Measurements from ENCODE around the gene TSHR.
"Not testable (repeated sequence)": the region's sequence is repeated elsewhere in the genome, so short reads cannot be mapped to it uniquely, and the experiment has no call there.

The TSHR gene

GRCh38 chr14:81051547-81051946 is 96.1 kb downstream of the TSHR start:
- Mint-ChIP-seq H3K4me3 (no peak overlapping the region), H3K36me3 (ENCODE audit: low read depth) (no peaks in the 10 kb centered on the region), H3K27ac (no peak overlapping the region), H3K27me3 (peaks cover 6% of the 10 kb centered on the region), H3K9me3 (peaks cover 11% of the 10 kb centered on the region), H3K4me1 (ENCODE audit: low read depth) (no peaks in the 10 kb centered on the region)
- DNase-seq: no peak

- H3K27me3 Mint-ChIP-seq, H3K27ac Mint-ChIP-seq: not testable (repeated sequence)
- peaks cover 11% of the 10 kb centered on the region for H3K9me3 Mint-ChIP-seq
These were observed 98.6 kb downstream of the TSHR start for GRCh38 chr14:81054057-81054456.

DNA sequence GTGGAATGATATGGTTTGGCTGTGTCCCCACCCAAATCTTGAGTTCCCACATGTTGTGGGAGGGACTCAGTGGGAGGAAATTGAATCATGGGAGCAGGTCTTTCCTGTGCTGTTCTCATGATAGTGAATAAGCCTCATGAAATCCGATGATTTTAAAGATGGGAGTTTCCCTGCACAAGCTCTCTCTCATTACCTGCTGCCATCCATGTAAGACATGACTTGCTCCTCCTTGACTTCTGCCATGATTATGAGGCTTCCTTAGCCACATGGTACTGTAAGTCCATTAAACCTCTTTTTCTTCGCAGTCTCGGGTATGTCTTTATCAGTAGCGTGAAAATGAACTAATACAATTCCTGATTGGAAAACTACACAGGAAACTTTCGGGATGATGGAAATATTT is 100.5 kb downstream of the TSHR start:
- H3K27me3 Mint-ChIP-seq: peaks cover 13% of the 10 kb centered on the region
- H3K4me1 Mint-ChIP-seq (ENCODE audit: low read depth): no peaks in the 10 kb centered on the region
- H3K36me3 Mint-ChIP-seq (ENCODE audit: low read depth): no peaks in the 10 kb centered on the region
- peaks cover 11% of the 10 kb centered on the region for H3K9me3 Mint-ChIP-seq
- no peak for DNase-seq
- no peak overlapping the region for H3K4me3 Mint-ChIP-seq
- H3K27ac Mint-ChIP-seq: no peak overlapping the region

More at GRCh38 chr14:81054057-81054456, 98.6 kb downstream of the TSHR start:
- not testable (repeated sequence) for H3K36me3 Mint-ChIP-seq (ENCODE audit: low read depth); H3K4me1 Mint-ChIP-seq (ENCODE audit: low read depth); DNase-seq; H3K4me3 Mint-ChIP-seq

DNA sequence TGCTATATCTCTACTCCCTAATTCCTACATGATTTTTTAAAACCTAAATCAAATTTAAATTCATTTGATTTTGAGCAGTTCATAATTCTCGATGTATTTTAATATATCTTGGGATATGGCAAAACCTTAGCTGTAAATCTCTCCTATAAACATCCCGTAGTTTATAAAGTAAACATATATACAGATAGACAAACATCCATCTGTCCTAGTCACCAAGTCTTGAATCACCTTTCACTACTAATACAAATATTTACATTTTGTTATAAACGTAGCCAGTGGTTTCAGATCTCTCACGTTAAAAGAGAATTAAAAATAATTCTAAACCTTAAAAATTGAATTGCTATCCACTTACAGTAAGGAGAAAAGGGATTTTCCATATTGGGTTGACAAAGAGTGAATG is 107.0 kb downstream of the TSHR start:
- H3K4me1 Mint-ChIP-seq (ENCODE audit: low read depth): no peaks in the 10 kb centered on the region
- H3K36me3 Mint-ChIP-seq (ENCODE audit: low read depth): no peaks in the 10 kb centered on the region
- no peak overlapping the region for H3K27ac Mint-ChIP-seq
- no peak overlapping the region for H3K4me3 Mint-ChIP-seq
- H3K9me3 Mint-ChIP-seq: no peaks in the 10 kb centered on the region
- H3K27me3 Mint-ChIP-seq: peaks cover 11% of the 10 kb centered on the region
- no peak for DNase-seq

GRCh38 chr14:81062816-81063215 is 107.4 kb downstream of the TSHR start:
- Mint-ChIP-seq H3K36me3 (ENCODE audit: low read depth) (no peaks in the 10 kb centered on the region), H3K4me3 (no peak overlapping the region), H3K4me1 (ENCODE audit: low read depth) (no peaks in the 10 kb centered on the region), H3K27me3 (peaks cover 11% of the 10 kb centered on the region), H3K9me3 (no peaks in the 10 kb centered on the region), H3K27ac (no peak overlapping the region)
- no peak for DNase-seq

GRCh38 chr14:81066672-81067071 is 111.3 kb downstream of the TSHR start:
- no peak overlapping the region for H3K27ac Mint-ChIP-seq
- no peaks in the 10 kb centered on the region for H3K36me3 Mint-ChIP-seq (ENCODE audit: low read depth)
- H3K4me1 Mint-ChIP-seq (ENCODE audit: low read depth): no peaks in the 10 kb centered on the region
- H3K4me3 Mint-ChIP-seq: no peak overlapping the region
- H3K27me3 Mint-ChIP-seq: no peaks in the 10 kb centered on the region
- H3K9me3 Mint-ChIP-seq: peaks cover 8% of the 10 kb centered on the region
- DNase-seq: no peak

DNA sequence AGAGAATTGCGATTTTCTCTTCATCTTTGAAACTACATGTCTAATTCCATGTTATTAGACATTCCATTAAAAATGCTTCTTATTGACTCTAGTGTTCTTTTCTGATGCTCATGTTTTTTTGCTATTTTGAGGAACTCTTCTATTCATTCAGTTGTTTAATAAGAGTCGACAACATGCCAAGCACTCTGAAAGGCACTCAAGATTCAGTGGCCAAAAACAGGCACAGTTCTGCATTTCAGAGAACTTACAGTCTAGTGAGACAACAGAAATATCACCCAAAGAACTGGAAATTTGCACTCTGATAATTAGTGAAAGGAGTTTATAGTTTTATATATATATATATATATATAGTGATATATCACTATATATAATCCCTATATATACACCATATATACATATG is 111.7 kb downstream of the TSHR start:
- Mint-ChIP-seq H3K27ac (no peak overlapping the region), H3K4me1 (ENCODE audit: low read depth) (no peaks in the 10 kb centered on the region), H3K9me3 (peaks cover 8% of the 10 kb centered on the region), H3K27me3 (no peaks in the 10 kb centered on the region), H3K4me3 (no peak overlapping the region), H3K36me3 (ENCODE audit: low read depth) (no peaks in the 10 kb centered on the region)
- DNase-seq: no peak

DNA sequence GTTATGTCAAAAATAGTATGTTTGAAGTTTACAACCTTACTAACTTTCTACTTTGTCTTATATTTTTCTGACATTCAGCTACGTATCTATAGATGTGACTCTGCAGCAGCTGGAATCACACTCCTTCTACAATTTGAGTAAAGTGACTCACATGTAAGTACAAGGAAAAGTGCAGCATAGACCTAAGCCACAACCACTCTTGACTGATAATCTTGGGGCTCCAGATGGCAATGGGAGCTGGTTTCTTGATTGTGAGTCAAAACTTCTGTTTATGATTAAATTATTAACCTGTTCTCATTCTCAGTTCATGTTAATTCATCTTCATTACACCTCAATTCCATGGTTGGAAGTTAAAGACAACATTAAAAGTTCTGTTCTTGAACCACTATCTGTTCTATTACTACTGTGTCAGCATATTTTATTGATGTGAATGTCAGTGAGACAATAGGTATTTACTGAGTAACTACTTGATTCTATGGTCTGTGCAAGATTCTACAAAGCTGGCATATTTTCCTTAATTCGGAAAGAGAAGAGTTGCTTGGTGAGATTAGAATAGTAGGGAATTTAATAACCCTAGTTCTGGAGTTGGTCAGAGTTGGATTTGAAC is 112.9 kb downstream of the TSHR start:
- no peak overlapping the region for H3K27ac Mint-ChIP-seq
- H3K4me3 Mint-ChIP-seq: no peak overlapping the region
- DNase-seq: no peak
- H3K9me3 Mint-ChIP-seq: peaks cover 8% of the 10 kb centered on the region
- H3K36me3 Mint-ChIP-seq (ENCODE audit: low read depth): no peaks in the 10 kb centered on the region
- H3K4me1 Mint-ChIP-seq (ENCODE audit: low read depth): no peaks in the 10 kb centered on the region
- H3K27me3 Mint-ChIP-seq: no peaks in the 10 kb centered on the region

GRCh38 chr14:81070511-81070910 is 115.1 kb downstream of the TSHR start:
- H3K4me3 Mint-ChIP-seq: no peak overlapping the region
- peaks cover 8% of the 10 kb centered on the region for H3K9me3 Mint-ChIP-seq
- no peaks in the 10 kb centered on the region for H3K4me1 Mint-ChIP-seq (ENCODE audit: low read depth)
- no peak overlapping the region for H3K27ac Mint-ChIP-seq
- no peak for DNase-seq
- no peaks in the 10 kb centered on the region for H3K36me3 Mint-ChIP-seq (ENCODE audit: low read depth)
- H3K27me3 Mint-ChIP-seq: no peaks in the 10 kb centered on the region

- no peak for DNase-seq
- Mint-ChIP-seq H3K36me3 (ENCODE audit: low read depth) (no peaks in the 10 kb centered on the region), H3K27me3 (no peaks in the 10 kb centered on the region), H3K9me3 (no peaks in the 10 kb centered on the region), H3K4me1 (ENCODE audit: low read depth) (no peaks in the 10 kb centered on the region), H3K27ac (no peak overlapping the region), H3K4me3 (no peak overlapping the region)
These were observed 130.2 kb downstream of the TSHR start for GRCh38 chr14:81085596-81085995.

GRCh38 chr14:81087230-81087629 is 131.8 kb downstream of the TSHR start:
- DNase-seq: no peak
- Mint-ChIP-seq H3K4me1 (ENCODE audit: low read depth) (no peaks in the 10 kb centered on the region), H3K27me3 (no peaks in the 10 kb centered on the region), H3K36me3 (ENCODE audit: low read depth) (no peaks in the 10 kb centered on the region), H3K27ac (no peak overlapping the region), H3K4me3 (no peak overlapping the region), H3K9me3 (no peaks in the 10 kb centered on the region)

- no peak for DNase-seq
- no peaks in the 10 kb centered on the region for H3K4me1 Mint-ChIP-seq (ENCODE audit: low read depth)
- no peak overlapping the region for H3K27ac Mint-ChIP-seq
- no peaks in the 10 kb centered on the region for H3K36me3 Mint-ChIP-seq (ENCODE audit: low read depth)
- H3K9me3 Mint-ChIP-seq: no peaks in the 10 kb centered on the region
- no peaks in the 10 kb centered on the region for H3K27me3 Mint-ChIP-seq
- no peak overlapping the region for H3K4me3 Mint-ChIP-seq
These were observed 135.7 kb downstream of the TSHR start for GRCh38 chr14:81091139-81091538.

DNA sequence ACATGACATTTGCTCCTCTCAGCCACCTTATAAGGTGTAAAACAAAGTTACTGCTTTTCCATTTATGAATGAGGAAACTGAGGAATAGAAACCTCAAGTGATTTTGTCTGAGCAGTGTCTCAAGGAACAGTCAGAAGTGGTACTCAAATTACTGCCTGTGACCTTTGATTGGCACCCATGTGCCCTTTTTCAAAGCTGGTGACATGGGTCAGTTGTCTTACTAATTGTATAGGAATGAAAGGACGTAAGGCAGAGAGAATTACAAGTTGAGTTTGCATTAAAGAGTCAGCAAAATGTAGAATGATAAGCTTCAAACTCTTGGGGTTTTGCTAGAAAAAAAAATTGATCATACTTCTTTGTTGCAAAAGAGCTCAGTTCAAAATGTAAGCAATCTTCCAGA is 136.2 kb downstream of the TSHR start:
- Mint-ChIP-seq H3K4me1 (ENCODE audit: low read depth) (no peaks in the 10 kb centered on the region), H3K36me3 (ENCODE audit: low read depth) (no peaks in the 10 kb centered on the region), H3K27me3 (no peaks in the 10 kb centered on the region), H3K9me3 (no peaks in the 10 kb centered on the region), H3K27ac (no peak overlapping the region), H3K4me3 (no peak overlapping the region)
- no peak for DNase-seq

GRCh38 chr14:81093651-81094050 is 138.2 kb downstream of the TSHR start:
- no peaks in the 10 kb centered on the region for H3K9me3 Mint-ChIP-seq
- DNase-seq: no peak

GRCh38 chr14:81095539-81095938 is 140.1 kb downstream of the TSHR start:
- Mint-ChIP-seq H3K9me3 (no peaks in the 10 kb centered on the region), H3K27me3 (no peaks in the 10 kb centered on the region), H3K4me1 (ENCODE audit: low read depth) (no peaks in the 10 kb centered on the region), H3K27ac (no peak overlapping the region), H3K4me3 (no peak overlapping the region), H3K36me3 (ENCODE audit: low read depth) (no peaks in the 10 kb centered on the region)
- no peak for DNase-seq

More at GRCh38 chr14:81093651-81094050, 138.2 kb downstream of the TSHR start:
- Mint-ChIP-seq H3K27me3 (no peaks in the 10 kb centered on the region), H3K4me3 (no peak overlapping the region), H3K4me1 (ENCODE audit: low read depth) (no peaks in the 10 kb centered on the region), H3K27ac (no peak overlapping the region), H3K36me3 (ENCODE audit: low read depth) (no peaks in the 10 kb centered on the region)

DNA sequence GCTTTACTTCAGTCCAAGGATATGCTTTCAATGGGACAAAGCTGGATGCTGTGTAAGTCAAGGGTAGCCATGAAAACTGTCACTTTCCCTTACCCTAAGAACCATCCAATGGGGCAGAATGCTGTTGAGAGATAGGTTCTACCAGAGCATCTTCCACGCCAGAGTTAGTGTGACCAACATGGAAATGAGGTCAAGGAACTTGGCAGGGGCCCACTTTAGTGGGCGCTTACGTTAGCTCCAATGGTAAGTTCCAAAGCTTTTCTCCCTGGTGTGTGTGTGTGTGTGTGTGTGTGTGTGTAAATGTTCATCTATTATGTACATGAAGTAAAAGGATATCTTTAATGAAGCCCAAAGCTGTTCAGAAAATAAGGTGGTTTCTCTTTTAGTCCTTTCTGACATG is 141.2 kb downstream of the TSHR start:
- no peaks in the 10 kb centered on the region for H3K4me1 Mint-ChIP-seq (ENCODE audit: low read depth)

More for the DNA sequence above, 141.2 kb downstream of the TSHR start:
- no peaks in the 10 kb centered on the region for H3K27me3 Mint-ChIP-seq
- H3K9me3 Mint-ChIP-seq: no peaks in the 10 kb centered on the region
- DNase-seq: no peak
- H3K36me3 Mint-ChIP-seq (ENCODE audit: low read depth): no peaks in the 10 kb centered on the region
- H3K27ac Mint-ChIP-seq: no peak overlapping the region
- no peak overlapping the region for H3K4me3 Mint-ChIP-seq
